NCI-H460 (cell line): ENCODE results near the gene PEAK1. TPM values are rescaled to one million over a fixed set of nuclear protein-coding genes. Genes with fewer than 3 reads are reported as not detected.
A peak's percentile ranks its signal among the peaks of the same experiment; 100 is the strongest.

ENCODE experiments used
- DNase-seq: peaks from one replicate; pipeline ENCODE4 v3.0.0-alpha.2; 2016; ENCODE audit warnings: low read depth; ENCODE audit errors: extremely low read depth
- total RNA-seq: library from RNA; depleted of rRNA; stranded (reverse); fragments of >200 nt; shearing (Covaris generic); gene quantifications from 2 replicates; pipeline ENCODE4 v1.2.3, GENCODE V29; 2014

The PEAK1 gene
- total RNA-seq, 1 experiment from 2014 or later = 3.8 TPM

GRCh38 chr15:77070495-77071304, 349.2 kb downstream of the PEAK1 start, which contains the start of gene TSPAN3:
TSPAN3 (minus strand) TSS chr15:77071109; CDS start chr15:77070954, 155 bp downstream.
- DNase-seq = peak; percentile 85

GRCh38 chr15:77070180-77070494, 349.8 kb downstream of the PEAK1 start:
- no peak for DNase-seq

- DNase-seq = no peak
These were observed 350.3 kb downstream of the PEAK1 start for GRCh38 chr15:77069521-77070121.

GRCh38 chr15:77068633-77069032, 351.3 kb downstream of the PEAK1 start:
- no peak for DNase-seq

- no peak for DNase-seq
These were observed 352.1 kb downstream of the PEAK1 start for GRCh38 chr15:77067691-77068367.

- no peak for DNase-seq
These were observed 352.8 kb downstream of the PEAK1 start for GRCh38 chr15:77066971-77067690.

GRCh38 chr15:77064539-77065308, 355.2 kb downstream of the PEAK1 start:
- no peak for DNase-seq

GRCh38 chr15:77064063-77064462, 355.8 kb downstream of the PEAK1 start:
- DNase-seq = no peak

GRCh38 chr15:77063249-77063648, 356.7 kb downstream of the PEAK1 start:
- DNase-seq = no peak

- DNase-seq = no peak
These were observed 359.4 kb downstream of the PEAK1 start for GRCh38 chr15:77060546-77060945.

- DNase-seq = no peak
These were observed 360.0 kb downstream of the PEAK1 start for GRCh38 chr15:77059786-77060361.

GRCh38 chr15:77058468-77058867, 361.4 kb downstream of the PEAK1 start:
- DNase-seq = no peak

- DNase-seq = no peak
These were observed 362.2 kb downstream of the PEAK1 start for GRCh38 chr15:77057685-77058084.

GRCh38 chr15:77057072-77057471, 362.8 kb downstream of the PEAK1 start:
- no peak for DNase-seq

GRCh38 chr15:77053709-77054108, 366.2 kb downstream of the PEAK1 start:
- DNase-seq = no peak

GRCh38 chr15:77052556-77052955, 367.3 kb downstream of the PEAK1 start:
- no peak for DNase-seq
